Measurements from ENCODE around the gene SLC30A1. TPM values are rescaled to one million over a fixed set of nuclear protein-coding genes. Genes with fewer than 3 reads are reported as not detected.
"Not testable (repeated sequence)": the region's sequence is repeated elsewhere in the genome, so short reads cannot be mapped to it uniquely, and the experiment has no call there.

SLC30A1 gene
- total and polyA plus RNA-seq, 2 of the 8 experiments (the other 6 are each of a cell fraction or from before 2014, with no cell fraction given): 4.5 to 14.0 TPM

DNA sequence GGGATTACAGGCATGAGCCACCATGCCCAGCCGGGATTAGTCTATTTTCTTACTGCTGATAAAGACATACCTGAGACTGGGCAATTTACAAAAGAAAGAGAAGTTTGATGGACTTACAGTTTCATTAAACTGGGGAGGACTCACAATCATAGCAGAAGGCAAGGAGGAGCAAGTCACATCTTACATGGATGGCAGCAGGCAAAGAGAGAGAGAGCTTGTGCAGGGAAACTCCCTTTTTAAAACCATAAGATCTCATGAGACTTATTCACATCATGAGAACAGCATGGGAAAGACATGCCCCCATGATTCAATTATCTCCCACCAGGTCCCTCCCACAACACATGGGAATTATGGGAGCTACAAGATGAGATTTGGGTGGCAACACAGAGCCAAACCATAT, 38.1 kb downstream of the SLC30A1 start:
- POLR2A ChIA-PET (ENCODE audit: partially characterized antibody); H2BK20ac ChIP-seq (ENCODE audit: low read length); H3K79me1 ChIP-seq (ENCODE audit: low read depth, low read length); H3K36me3 ChIP-seq (ENCODE audit: control insufficient read depth in 2 of 4, insufficient read depth in 4 of 4, low read length in 3 of 4); H2BK15ac ChIP-seq (ENCODE audit: low read length); H3K14ac ChIP-seq (ENCODE audit: insufficient read length); H3K27ac ChIP-seq (ENCODE audit: low read depth, low read length); H4K91ac ChIP-seq (replicated peaks; ENCODE audit: insufficient read length, low read length); H3K4me2 ChIP-seq (ENCODE audit: insufficient read depth in 1 of 2, low read depth in 2 of 2, low read length in 2 of 2); H3K27me3 ChIP-seq (replicated peaks in 1 of 4; ENCODE audit: control insufficient read depth in 3 of 4, extremely low read depth in 1 of 4, insufficient read depth in 3 of 4, low read length in 3 of 4); H2BK5ac ChIP-seq (ENCODE audit: low read depth, low read length); H4K8ac ChIP-seq (ENCODE audit: extremely low read depth, insufficient read depth, low read length); H4K5ac ChIP-seq (ENCODE audit: insufficient read length, low read depth, low read length); H3K9ac ChIP-seq (replicated peaks in 1 of 4; ENCODE audit: extremely low read depth in 1 of 4, low read depth in 3 of 4, low read length in 3 of 4); H4K20me1 ChIP-seq (replicated peaks in 1 of 2; ENCODE audit: control insufficient read depth in 1 of 2, insufficient read depth in 2 of 2, low read length in 2 of 2); H3K23me2 ChIP-seq (ENCODE audit: low read depth, low read length); H3K56ac ChIP-seq (replicated peaks; ENCODE audit: insufficient read length, low read depth, low read length); DNase-seq (ENCODE audit: low read depth in 1 of 2, low spot score in 2 of 2); H3K18ac ChIP-seq (ENCODE audit: extremely low read depth, low read length); H3K79me2 ChIP-seq (ENCODE audit: control insufficient read depth in 1 of 2, insufficient read depth in 2 of 2, low read length in 2 of 2); H2BK120ac ChIP-seq (replicated peaks; ENCODE audit: low read depth, low read length); H3K4me1 ChIP-seq (replicated peaks in 1 of 4; ENCODE audit: control insufficient read depth in 3 of 4, insufficient read depth in 4 of 4, low read length in 3 of 4); H3K23ac ChIP-seq (ENCODE audit: insufficient read length); H2AFZ ChIP-seq (ENCODE audit: low read length); H3K4me3 ChIP-seq (ENCODE audit: extremely low read depth in 1 of 4, insufficient read depth in 2 of 4, low read depth in 3 of 4, low read length in 4 of 4); FAIRE-seq; H3K4ac ChIP-seq (replicated peaks; ENCODE audit: insufficient read length, low read depth, low read length); H3K9me3 ChIP-seq (ENCODE audit: insufficient read depth in 2 of 2, low read depth in 1 of 2, low read length in 1 of 2); H2BK12ac ChIP-seq (ENCODE audit: low read depth, low read length); H2AK5ac ChIP-seq (ENCODE audit: low read depth, low read length): not testable (repeated sequence)
- 88% methylated on average over 1 of the region's 1 CpG; no CpG with 5 or more reads in 1 of the 2 experiments for WGBS, 2 experiments (ENCODE audit: extremely low coverage in 1 of 2, insufficient coverage in 1 of 2, insufficient read length in 1 of 2, insufficient replicate concordance in 2 of 2, low coverage in 1 of 2, low lambda C conversion rate in 2 of 2, missing lambda C conversion rate in 1 of 2)
- CTCF ChIA-PET (ENCODE audit: partially characterized antibody): interaction anchor here (0.7 to 2.1 kb wide), 3 partner anchors 9 to 217 kb away, joined by 3 to 10 read pairs (median 5); no protein-coding TSS in a partner anchor
